Small intestine (tissue), 7 donors: ENCODE data around the gene CRYBB3. TPM values are rescaled to one million over a fixed set of nuclear protein-coding genes. Genes with fewer than 3 reads are reported as not detected.
"Not testable (repeated sequence)": the region's sequence is repeated elsewhere in the genome, so short reads cannot be mapped to it uniquely, and the experiment has no call there.

Experiments
- DNase-seq, 2 donors: peaks; one replicate each; pipeline versions ENCODE4 v3.0.0 to v3.0.0-alpha.2; 2013
- FAIRE-seq: peaks from 2 replicates; lab custom pipeline; 2012; peaks lifted over from hg19 to GRCh38; lab: Jason Lieb, UNC
- H3K27ac ChIP-seq, 3 donors: one replicate each; pipeline ENCODE4 v1.5.1; 2013; ENCODE audit warnings: low read length in 2 of 3, mild to moderate bottlenecking in 2 of 3, control low read depth in 1 of 3, inconsistent platforms in 1 of 3, low read depth in 1 of 3, moderate library complexity in 1 of 3
- H3K27me3 ChIP-seq, 3 donors: one replicate each; pipeline ENCODE4 v1.6.1; 2013; ENCODE audit warnings: low read length in 3 of 3, inconsistent platforms in 1 of 3; ENCODE audit not compliant: control insufficient read depth in 3 of 3, insufficient read depth in 3 of 3
- H3K36me3 ChIP-seq, 3 donors: one replicate each; pipeline ENCODE4 v1.6.1; 2013; ENCODE audit warnings: low read length in 3 of 3, inconsistent platforms in 1 of 3, low read depth in 1 of 3, mild to moderate bottlenecking in 1 of 3, moderate library complexity in 1 of 3; ENCODE audit not compliant: control insufficient read depth in 3 of 3, insufficient read depth in 2 of 3
- H3K4me1 ChIP-seq, 3 donors: one replicate each; pipeline ENCODE4 v1.6.1; 2013; ENCODE audit warnings: low read length in 2 of 3, inconsistent platforms in 1 of 3, low read depth in 1 of 3, mild to moderate bottlenecking in 1 of 3, moderate library complexity in 1 of 3; ENCODE audit not compliant: control insufficient read depth in 3 of 3, insufficient read depth in 2 of 3
- H3K4me3 ChIP-seq, 3 donors: one replicate each; pipeline ENCODE4 v1.5.1; 2013; ENCODE audit warnings: low read length in 3 of 3, control low read depth in 1 of 3, inconsistent platforms in 1 of 3, low read depth in 1 of 3, mild to moderate bottlenecking in 1 of 3, moderate library complexity in 1 of 3
- H3K9me3 ChIP-seq, 2 donors: one replicate each; pipeline ENCODE4 v1.6.1; 2013; ENCODE audit warnings: low read depth in 1 of 2, low read length in 1 of 2; ENCODE audit not compliant: control insufficient read depth in 2 of 2, insufficient read depth in 1 of 2
- WGBS, 3 donors: extraction: QIAGEN DNeasy Blood & Tissue Kit; methylation state at CpG; one replicate each; pipeline ENCODE4 v1.1.7; 2013; 5-methylcytosine and 5-hydroxymethylcytosine counted together
- polyA plus RNA-seq, 4 donors: library from polyadenylated mRNA; stranded (reverse) in 3 of 4; unstranded in 1 of 4; fragments of 200-250 nt in 3 of 4; fragments of 120-200 nt in 1 of 4; gene quantifications; one replicate each; pipeline versions ENCODE4 v1.2.1 to v1.2.3, GENCODE V29; 2013
- donor health status: healthy with polysubstance abuse.
- donor health status: control.
- donor health status: control.
- donor health status: Bipolar disorder and iron deficiency.
- donor health status: healthy.

CRYBB3 gene
- polyA plus RNA-seq, 4 donors: 0.10 to 6.5 (median 1.8) TPM

DNA sequence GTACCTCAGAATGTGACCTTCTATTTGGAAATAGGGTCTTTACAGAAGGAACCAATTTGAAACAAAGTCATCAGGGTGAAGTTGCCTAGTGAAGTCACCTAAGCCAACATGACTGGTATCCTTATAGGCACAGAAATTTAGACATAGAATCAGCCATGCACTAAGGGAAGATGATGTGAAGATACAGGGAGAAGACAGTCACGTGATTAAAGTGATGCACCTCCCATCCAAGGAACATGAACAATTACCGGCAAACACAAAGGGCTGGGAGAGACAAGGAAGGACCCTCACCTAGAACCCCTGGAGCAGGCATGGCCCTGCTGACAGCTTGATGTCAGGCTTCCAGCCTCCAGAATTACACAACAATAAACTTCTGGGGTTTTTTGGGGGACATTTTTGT lies 16.6 kb downstream of the CRYBB3 start:
- Histone ChIP-seq H3K4me1 (no peaks in the 10 kb centered on the region), H3K27me3 (no peaks in the 10 kb centered on the region), H3K27ac (no peak overlapping the region), H3K9me3 (no peaks in the 10 kb centered on the region), H3K36me3 (no peaks in the 10 kb centered on the region), H3K4me3 (no peak overlapping the region)
- FAIRE-seq (no peak), DNase-seq (no peak)
- WGBS, 3 donors: 62 to 80% (median 72%) methylated on average over 2 of the region's 2 CpGs

DNA sequence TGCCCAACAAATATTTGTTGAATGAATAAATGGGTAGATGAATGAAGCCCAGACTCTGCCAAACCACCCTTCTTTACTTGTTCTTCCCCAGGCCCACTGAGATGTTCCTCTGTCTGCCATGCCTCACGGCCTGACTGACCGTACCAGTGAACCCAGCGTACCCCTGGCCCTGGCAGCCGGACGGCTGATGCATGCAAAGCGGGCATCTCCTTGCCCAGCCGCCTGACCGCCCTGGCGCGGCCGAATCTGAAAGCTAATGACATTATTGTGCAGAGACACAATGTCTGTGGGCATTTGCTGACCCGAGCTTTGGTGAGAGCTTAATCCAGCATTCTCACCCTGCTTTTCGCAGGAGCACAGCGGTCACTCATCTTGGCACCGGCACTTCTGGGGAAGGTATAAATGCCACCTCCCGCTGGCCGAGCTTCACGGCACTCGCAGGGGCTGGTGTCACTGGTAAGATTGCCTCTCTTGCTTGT lies 19.6 kb downstream of the CRYBB3 start, which contains the start of gene CRYBB2:
TSS of gene CRYBB2 (plus strand) at position 429 of the 479 bp plus-strand sequence. CDS start 1,791 bp downstream, outside the sequence.
- Histone ChIP-seq H3K4me3 (no peak within 1 kb of the TSS), H3K27ac (no peak within 1 kb of the TSS), H3K4me1 (no peaks in the 10 kb centered on the region), H3K9me3 (no peaks in the 10 kb centered on the region), H3K27me3 (no peaks in the 10 kb centered on the region), H3K36me3 (no peaks in the 10 kb centered on the region)
- no peak for DNase-seq
- no peak for FAIRE-seq
- WGBS, 3 donors: 87 to 90% (median 90%) methylated on average over 19 of the region's 19 CpGs

DNA sequence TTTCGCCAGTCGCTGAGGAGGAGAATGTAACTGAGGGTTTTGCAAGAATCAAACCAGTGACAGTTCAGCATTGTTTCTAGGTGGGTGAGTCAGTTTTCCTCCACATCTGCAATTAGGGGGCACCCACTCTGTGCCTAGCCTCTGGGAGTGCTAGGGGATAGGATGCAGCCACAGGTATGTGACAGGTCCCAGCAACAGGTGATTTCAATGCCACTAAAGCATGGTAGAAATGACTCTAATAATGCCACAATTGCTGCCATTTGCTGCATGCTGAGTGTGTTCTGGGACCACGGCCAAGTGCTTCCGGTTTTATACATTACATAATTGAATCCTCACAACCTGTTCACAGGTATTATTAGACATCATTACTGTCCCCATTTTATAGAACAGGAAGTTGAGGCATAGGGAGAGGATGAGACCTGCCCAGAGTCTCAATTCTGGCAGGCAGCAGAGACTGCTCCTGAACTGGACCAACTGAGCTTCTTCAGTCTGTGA lies 20.3 kb downstream of the CRYBB3 start:
- Histone ChIP-seq H3K9me3 (no peaks in the 10 kb centered on the region), H3K4me3 (no peak overlapping the region), H3K4me1 (no peaks in the 10 kb centered on the region), H3K27me3 (no peaks in the 10 kb centered on the region), H3K27ac (no peak overlapping the region), H3K36me3 (no peaks in the 10 kb centered on the region)
- DNase-seq: no peak
- no peak for FAIRE-seq
- WGBS, 3 donors: 49 to 60% (median 59%) methylated on average over 4 of the region's 4 CpGs

DNA sequence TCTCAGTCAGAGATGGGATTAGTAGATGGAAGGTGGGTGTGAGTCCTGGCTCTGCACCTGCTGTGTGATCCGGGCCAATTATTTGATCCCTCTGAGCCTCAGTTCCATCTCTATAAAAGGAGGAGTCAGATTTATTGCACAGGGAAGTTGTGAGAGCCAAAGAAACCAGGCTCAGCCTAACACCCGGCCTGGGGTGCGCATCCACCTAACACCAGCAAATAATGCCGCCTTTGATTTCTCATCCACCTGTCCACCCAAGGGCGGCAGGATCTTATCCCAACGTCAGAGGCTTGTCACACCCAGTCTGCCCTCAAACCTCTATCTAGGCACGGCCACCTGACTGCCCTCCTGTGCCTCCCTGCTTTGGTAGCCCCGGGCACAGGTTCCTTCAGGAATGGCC lies 22.1 kb downstream of the CRYBB3 start:
- H3K4me3 ChIP-seq: no peak overlapping the region
- H3K27me3 ChIP-seq: peaks cover 0 to 2% (median 1%) of the 10 kb centered on the region in 3 donors
- no peaks in the 10 kb centered on the region for H3K36me3 ChIP-seq
- FAIRE-seq: no peak
- DNase-seq: no peak
- WGBS, 3 donors: 18 to 56% (median 29%) methylated on average over 8 of the region's 8 CpGs
- H3K27ac ChIP-seq: no peak overlapping the region
- H3K4me1 ChIP-seq: no peaks in the 10 kb centered on the region
- no peaks in the 10 kb centered on the region for H3K9me3 ChIP-seq

DNA sequence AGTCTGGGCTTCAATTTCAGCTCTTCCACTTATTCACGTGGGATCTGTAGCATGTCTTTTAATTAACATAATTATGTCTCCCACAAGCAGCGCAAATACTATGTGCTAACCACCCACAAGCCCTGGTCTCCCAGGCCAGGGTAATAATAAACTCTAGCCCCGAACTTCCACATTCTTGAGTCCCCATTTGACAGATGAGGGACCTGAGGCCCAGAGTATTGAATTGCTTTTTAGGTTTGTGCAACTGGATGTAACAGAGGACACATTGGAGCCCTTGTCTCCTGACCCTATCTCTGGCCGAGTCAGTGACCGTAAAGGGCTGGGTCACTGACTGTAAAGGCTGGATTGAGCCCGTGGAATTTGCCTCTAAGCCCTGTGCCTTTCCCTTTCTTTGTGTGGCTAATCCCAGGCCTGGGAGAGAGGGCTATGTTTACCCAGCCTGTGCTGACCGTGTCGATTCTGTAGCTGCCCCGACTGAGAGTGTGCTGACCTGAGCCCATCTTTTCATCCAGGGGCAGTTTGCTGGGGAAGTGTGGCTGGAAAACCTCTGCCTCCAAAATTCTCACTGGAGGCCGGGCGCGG lies 23.7 kb downstream of the CRYBB3 start:
- Histone ChIP-seq H3K4me3 (no peak overlapping the region), H3K9me3 (no peaks in the 10 kb centered on the region), H3K27ac (no peak overlapping the region), H3K4me1 (no peaks in the 10 kb centered on the region), H3K27me3 (peaks cover 0 to 2% (median 1%) of the 10 kb centered on the region in 3 donors), H3K36me3 (no peaks in the 10 kb centered on the region)
- FAIRE-seq: no peak
- WGBS, 3 donors: 70 to 74% (median 74%) methylated on average over 12 of the region's 12 CpGs
- DNase-seq: no peak

DNA sequence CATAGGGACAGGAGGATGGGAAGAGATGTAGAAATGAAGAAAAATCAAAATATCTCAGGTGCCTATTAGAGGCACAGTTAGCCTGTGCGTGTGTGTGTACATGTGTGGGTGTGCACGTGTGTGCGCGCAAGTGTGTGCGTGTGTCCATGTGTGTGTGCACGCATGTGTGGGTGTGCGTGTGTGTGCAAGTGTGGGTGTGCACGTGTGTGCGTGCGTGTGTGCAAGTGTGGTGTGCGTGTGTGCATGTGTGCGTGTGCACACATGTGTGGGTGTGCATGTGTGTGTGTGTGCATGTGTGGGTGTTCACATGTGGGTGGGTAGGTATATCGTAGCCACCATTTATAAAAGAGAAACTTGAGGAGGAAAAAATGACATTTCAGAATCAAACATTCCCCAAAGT lies 29.2 kb downstream of the CRYBB3 start:
- 82 to 90% (median 83%) methylated on average over 13 of the region's 13 CpGs for WGBS, 3 donors
- H3K27me3 ChIP-seq: peaks cover 0 to 5% (median 2%) of the 10 kb centered on the region in 3 donors
- H3K9me3 ChIP-seq: no peaks in the 10 kb centered on the region
- H3K4me1 ChIP-seq: no peaks in the 10 kb centered on the region
- no peak for FAIRE-seq
- no peak overlapping the region for H3K27ac ChIP-seq
- H3K4me3 ChIP-seq: no peak overlapping the region
- no peaks in the 10 kb centered on the region for H3K36me3 ChIP-seq
- no peak for DNase-seq

DNA sequence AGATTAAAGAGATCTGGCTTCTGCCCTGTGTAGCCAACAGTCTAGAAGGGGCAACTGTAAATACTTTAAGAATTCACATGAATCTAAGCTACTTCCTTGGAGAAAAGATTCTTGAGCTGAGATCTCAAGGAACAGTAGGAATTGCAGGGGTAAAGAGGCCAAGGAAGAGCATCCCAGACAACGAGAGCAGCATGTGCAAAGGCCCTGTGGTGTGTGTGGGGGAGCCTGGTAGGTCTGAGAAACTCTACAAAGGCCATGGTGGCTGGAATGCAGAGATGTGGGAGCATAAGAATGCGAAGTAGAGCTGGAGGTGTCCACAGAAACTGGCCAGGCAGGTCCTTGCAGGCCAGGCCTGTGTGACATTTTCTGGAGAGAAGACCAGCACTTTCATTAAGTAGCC lies 31.1 kb downstream of the CRYBB3 start:
- H3K27me3 ChIP-seq, H3K27ac ChIP-seq, DNase-seq, H3K36me3 ChIP-seq, H3K4me3 ChIP-seq, H3K9me3 ChIP-seq, H3K4me1 ChIP-seq, FAIRE-seq: not testable (repeated sequence)
- WGBS, 3 donors: 72 to 79% (median 74%) methylated on average over 2 of the region's 2 CpGs

DNA sequence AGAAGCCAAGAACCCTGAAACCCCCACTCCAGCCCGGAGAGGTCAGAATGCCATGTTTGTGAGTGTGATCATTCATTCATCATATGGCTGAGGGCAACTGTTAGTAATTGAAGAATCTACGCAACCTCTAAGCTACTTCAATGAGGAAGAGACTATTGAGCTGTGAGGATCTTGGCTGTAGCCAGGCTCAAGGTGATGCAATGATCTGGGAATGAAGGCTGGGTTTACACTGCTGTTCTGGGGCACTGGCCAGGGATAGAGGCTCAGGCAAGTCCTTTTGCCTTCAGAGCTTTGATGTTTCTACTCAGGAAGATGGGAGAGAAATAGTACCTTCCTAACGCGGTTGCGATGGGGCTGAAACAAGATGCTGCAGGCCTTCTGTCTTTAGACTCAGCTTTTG lies 32.6 kb downstream of the CRYBB3 start:
- Histone ChIP-seq H3K9me3 (no peaks in the 10 kb centered on the region), H3K27ac (no peak overlapping the region), H3K27me3 (peaks cover 0 to 6% (median 2%) of the 10 kb centered on the region in 3 donors), H3K4me3 (no peak overlapping the region), H3K4me1 (no peaks in the 10 kb centered on the region), H3K36me3 (no peaks in the 10 kb centered on the region)
- FAIRE-seq (no peak), DNase-seq (no peak)
- 64 to 88% (median 82%) methylated on average over 5 of the region's 5 CpGs for WGBS, 3 donors

DNA sequence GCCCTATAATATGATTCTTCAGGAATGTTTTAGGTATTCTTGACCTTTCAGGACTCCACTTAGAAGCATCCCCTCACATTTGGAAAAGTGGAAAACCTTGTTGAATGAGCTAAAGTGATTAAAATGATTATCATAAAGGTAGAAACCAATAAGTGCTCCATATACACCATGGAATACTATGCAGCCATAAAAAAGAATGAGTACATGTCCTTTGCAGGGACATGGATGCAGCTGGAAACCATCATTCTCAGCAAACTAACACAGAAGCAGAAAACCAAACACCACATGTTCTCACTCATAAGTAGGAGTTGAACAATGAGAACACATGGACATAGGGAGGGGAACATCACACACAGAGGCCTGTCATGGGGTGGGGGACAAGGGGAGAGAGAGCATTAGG lies 34.0 kb downstream of the CRYBB3 start:
- H3K27ac ChIP-seq, H3K4me1 ChIP-seq, H3K36me3 ChIP-seq, DNase-seq, H3K9me3 ChIP-seq, H3K27me3 ChIP-seq, H3K4me3 ChIP-seq, FAIRE-seq: not testable (repeated sequence)
